NT2/D1 (cell line): ENCODE results near the gene NNMT.

Source experiments
- DNase-seq: peaks from one replicate; pipeline ENCODE4 v3.0.0-alpha.2; 2011; ENCODE audit warnings: low read depth, low spot score
- H3K27me3 ChIP-seq: 2 replicates; pipeline ENCODE4 v1.6.0; 2011; ENCODE audit warnings: mild to moderate bottlenecking; ENCODE audit not compliant: insufficient read length, insufficient read depth
- H3K36me3 ChIP-seq: 2 replicates; pipeline ENCODE4 v1.6.1; 2011; ENCODE audit warnings: mild to moderate bottlenecking, low read length, mixed read lengths; ENCODE audit not compliant: insufficient read depth, insufficient read length
- H3K4me1 ChIP-seq: 2 replicates; pipeline ENCODE4 v1.5.1; 2011; ENCODE audit not compliant: insufficient read depth, insufficient read length
- H3K4me3 ChIP-seq: 2 replicates; pipeline ENCODE4 v1.5.1; 2011; ENCODE audit warnings: low read depth; ENCODE audit not compliant: insufficient read length
- H3K9ac ChIP-seq: 2 replicates; pipeline ENCODE4 v1.6.0; 2011; ENCODE audit warnings: low read depth; ENCODE audit not compliant: insufficient read length
- H3K9me3 ChIP-seq: 2 replicates; pipeline ENCODE4 v1.5.1; 2011; ENCODE audit warnings: mild to moderate bottlenecking, low read length; ENCODE audit not compliant: insufficient read depth
- SUZ12 ChIP-seq: IDR thresholded peaks from 2 replicates; pipeline ENCODE4 v1.6.1; 2011; ENCODE audit not compliant: insufficient read length, insufficient read depth; ENCODE audit errors: extremely low read depth
- YY1 ChIP-seq: IDR thresholded peaks from 2 replicates; pipeline ENCODE4 v1.6.1; 2011; ENCODE audit not compliant: insufficient read length, insufficient read depth
- ZNF274 ChIP-seq: IDR thresholded peaks from 2 replicates; pipeline ENCODE4 v1.6.1; 2011; ENCODE audit warnings: mild to moderate bottlenecking, low read depth, low read length

The NNMT gene

DNA sequence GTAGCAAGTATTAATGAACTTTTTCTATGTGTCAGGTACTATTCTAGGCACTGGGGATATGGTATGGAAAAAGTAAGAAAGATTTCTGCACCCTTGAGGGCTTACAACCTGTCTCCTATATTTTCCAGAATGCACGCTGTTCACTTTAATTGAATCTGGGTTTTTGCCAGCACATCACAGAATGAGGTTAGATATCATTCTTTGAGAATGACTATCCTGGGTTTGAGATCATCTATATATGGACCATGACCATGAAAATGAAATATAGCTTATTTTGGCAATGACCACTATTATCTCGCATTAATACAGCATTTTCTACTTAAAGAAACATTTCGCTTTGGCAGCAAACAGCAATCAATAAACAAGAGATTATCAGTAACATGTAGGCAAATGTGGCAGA is 57.2 kb downstream of the NNMT start:
- no peak for TF ChIP-seq YY1
- TF ChIP-seq SUZ12: no peak
- no peak for TF ChIP-seq ZNF274
- no peak overlapping the region for H3K9ac ChIP-seq
- no peaks in the 10 kb centered on the region for H3K9me3 ChIP-seq
- no peaks in the 10 kb centered on the region for H3K4me1 ChIP-seq
- no peak overlapping the region for H3K4me3 ChIP-seq
- H3K36me3 ChIP-seq: no peaks in the 10 kb centered on the region
- no peak for DNase-seq
- H3K27me3 ChIP-seq: no peaks in the 10 kb centered on the region

GRCh38 chr11:114354076-114354475 is 57.9 kb downstream of the NNMT start:
- no peaks in the 10 kb centered on the region for H3K4me1 ChIP-seq
- H3K36me3 ChIP-seq: no peaks in the 10 kb centered on the region
- H3K9me3 ChIP-seq: no peaks in the 10 kb centered on the region
- no peak overlapping the region for H3K4me3 ChIP-seq
- no peak for DNase-seq
- TF ChIP-seq ZNF274: no peak
- TF ChIP-seq SUZ12: no peak
- no peak for TF ChIP-seq YY1
- no peak overlapping the region for H3K9ac ChIP-seq
- no peaks in the 10 kb centered on the region for H3K27me3 ChIP-seq

GRCh38 chr11:114358716-114359115 is 62.5 kb downstream of the NNMT start:
- Histone ChIP-seq H3K9me3 (no peaks in the 10 kb centered on the region), H3K4me1 (no peaks in the 10 kb centered on the region), H3K36me3 (no peaks in the 10 kb centered on the region), H3K9ac (no peak overlapping the region), H3K27me3 (no peaks in the 10 kb centered on the region), H3K4me3 (no peak overlapping the region)
- TF ChIP-seq ZNF274 (no peak), YY1 (no peak), SUZ12 (no peak)
- no peak for DNase-seq

DNA sequence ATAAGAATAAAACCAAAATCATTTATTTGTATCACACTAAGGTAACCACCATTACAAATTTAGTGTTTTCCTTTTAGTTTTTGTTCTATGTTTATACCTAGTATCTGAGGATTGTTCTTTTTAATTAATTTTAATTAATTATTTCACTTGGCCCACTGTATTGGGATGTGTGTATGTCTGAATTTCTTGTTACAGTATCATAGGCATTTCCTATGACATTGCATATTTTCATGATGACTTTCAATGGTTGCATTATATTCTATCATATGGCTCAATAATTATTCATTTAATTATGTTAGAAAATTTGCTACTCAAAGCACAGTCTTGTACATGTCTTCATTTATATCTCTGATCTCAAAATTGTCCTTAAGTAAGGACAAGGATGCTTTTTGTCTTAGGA is 63.1 kb downstream of the NNMT start:
- no peaks in the 10 kb centered on the region for H3K36me3 ChIP-seq
- no peak for DNase-seq
- H3K9ac ChIP-seq: no peak overlapping the region
- no peaks in the 10 kb centered on the region for H3K9me3 ChIP-seq
- TF ChIP-seq YY1 (no peak), ZNF274 (no peak), SUZ12 (no peak)
- H3K27me3 ChIP-seq: no peaks in the 10 kb centered on the region
- H3K4me1 ChIP-seq: no peaks in the 10 kb centered on the region
- no peak overlapping the region for H3K4me3 ChIP-seq

GRCh38 chr11:114362326-114362725 is 66.1 kb downstream of the NNMT start:
- Histone ChIP-seq H3K4me3 (no peak overlapping the region), H3K27me3 (no peaks in the 10 kb centered on the region), H3K36me3 (no peaks in the 10 kb centered on the region), H3K4me1 (no peaks in the 10 kb centered on the region), H3K9me3 (no peaks in the 10 kb centered on the region), H3K9ac (no peak overlapping the region)
- DNase-seq: no peak
- TF ChIP-seq SUZ12 (no peak), ZNF274 (no peak), YY1 (no peak)

DNA sequence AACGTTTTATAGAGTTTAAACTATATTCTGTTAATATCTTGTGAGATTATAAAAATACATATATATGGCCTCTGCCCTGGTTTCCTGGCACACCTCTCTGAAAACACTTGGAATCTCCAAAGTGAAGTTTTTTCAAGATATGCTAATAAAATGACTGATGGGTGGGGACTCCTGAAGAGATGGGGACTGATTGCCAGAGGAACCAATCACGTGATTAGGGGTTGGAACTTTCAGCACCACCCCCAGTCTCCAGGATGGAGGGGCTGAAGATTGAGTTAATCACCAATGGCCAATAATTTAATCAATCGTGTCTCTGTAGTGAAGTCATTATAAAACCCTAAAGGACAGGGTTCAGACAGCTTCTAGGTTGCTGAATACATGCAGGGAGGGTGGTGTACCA is 66.8 kb downstream of the NNMT start:
- Histone ChIP-seq H3K4me1 (no peaks in the 10 kb centered on the region), H3K27me3 (no peaks in the 10 kb centered on the region), H3K36me3 (no peaks in the 10 kb centered on the region), H3K4me3 (no peak overlapping the region), H3K9me3 (no peaks in the 10 kb centered on the region), H3K9ac (no peak overlapping the region)
- DNase-seq: no peak
- TF ChIP-seq ZNF274: no peak
- no peak for TF ChIP-seq YY1
- no peak for TF ChIP-seq SUZ12
